HEK293 (cell line): Measurements from ENCODE around the gene PRKCZ.

Experiments used
- KLF10 ChIP-seq: fragments of 450-650 bp; IDR thresholded peaks from 2 replicates; pipeline ENCODE4 v1.5.1; 2018; ENCODE audit warnings: missing biosample characterization, mild to moderate bottlenecking, missing genetic modification characterization
- REPIN1 ChIP-seq: fragments of 450-650 bp; formaldehyde crosslinking; IDR thresholded peaks from 2 replicates; pipeline ENCODE4 v1.5.1; 2017; ENCODE audit warnings: missing biosample characterization, missing genetic modification characterization, low read depth
- ZFP41 ChIP-seq: fragments of 450-650 bp; formaldehyde crosslinking; IDR thresholded peaks from 2 replicates; pipeline ENCODE4 v1.5.1; 2016; ENCODE audit warnings: missing biosample characterization, missing genetic modification characterization, borderline replicate concordance
- ZNF274 ChIP-seq, 2 experiments: fragments of 200-500 bp in 1 of 2; fragments of 450-650 bp in 1 of 2; sonication (Bioruptor generic) in 1 of 2; formaldehyde crosslinking in 1 of 2; IDR thresholded peaks; 2 replicates each; pipeline versions ENCODE4 v1.5.1 to v1.6.1; 2014 to 2016; ENCODE audit warnings: borderline replicate concordance in 1 of 2, inconsistent platforms in 1 of 2, low read length in 1 of 2, missing biosample characterization in 1 of 2, missing genetic modification characterization in 1 of 2
- ZNF529 ChIP-seq: fragments of 450-650 bp; formaldehyde crosslinking; IDR thresholded peaks from 2 replicates; pipeline ENCODE4 v1.5.1; 2017; ENCODE audit warnings: missing genetic modification characterization, missing biosample characterization; ENCODE audit not compliant: insufficient replicate concordance
- ZNF560 ChIP-seq: fragments of 450-650 bp; formaldehyde crosslinking; IDR thresholded peaks from 2 replicates; pipeline ENCODE4 v1.5.1; 2017; ENCODE audit warnings: missing biosample characterization, missing genetic modification characterization, borderline replicate concordance
- ZNF776 ChIP-seq: fragments of 450-650 bp; formaldehyde crosslinking; IDR thresholded peaks from 2 replicates; pipeline ENCODE4 v1.5.0; 2017; ENCODE audit warnings: missing biosample characterization, missing genetic modification characterization, borderline replicate concordance
- TF ChIP-seq, protein P1 (sequence below): fragments of 450-650 bp; formaldehyde crosslinking; IDR thresholded peaks from 2 replicates; pipeline ENCODE4 v1.5.1; 2016; ENCODE audit warnings: missing biosample characterization, missing genetic modification characterization
- TF ChIP-seq, protein P2 (sequence below): fragments of 450-650 bp; formaldehyde crosslinking; IDR thresholded peaks from 2 replicates; pipeline ENCODE4 v1.5.1; 2016; ENCODE audit warnings: missing biosample characterization, missing genetic modification characterization
- TF ChIP-seq, protein P3 (sequence below): fragments of 450-650 bp; formaldehyde crosslinking; IDR thresholded peaks from 2 replicates; pipeline ENCODE4 v1.5.1; 2016; ENCODE audit warnings: missing biosample characterization, missing genetic modification characterization

DNA sequence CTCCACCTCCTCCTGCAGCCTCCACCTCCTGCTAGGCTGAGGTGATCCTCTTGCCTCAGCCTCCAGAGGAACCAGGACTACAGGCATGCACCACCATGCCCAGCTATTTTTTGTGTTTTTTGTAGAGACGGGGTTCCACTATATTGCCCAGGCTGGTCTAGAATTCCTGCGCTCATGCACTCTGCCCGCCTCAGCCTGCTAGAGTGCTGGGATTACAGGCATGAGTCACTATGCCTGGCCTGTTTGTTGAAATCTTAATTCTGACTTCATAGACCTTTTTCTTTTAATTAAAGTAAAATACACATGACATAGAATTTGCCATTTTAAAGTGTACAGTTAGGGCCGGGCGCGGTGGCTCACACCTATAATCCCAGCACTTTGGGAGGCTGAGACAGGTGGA, 101.7 kb downstream of the PRKCZ start:
- no peak for TF ChIP-seq KLF10
- TF ChIP-seq, protein P1, sequence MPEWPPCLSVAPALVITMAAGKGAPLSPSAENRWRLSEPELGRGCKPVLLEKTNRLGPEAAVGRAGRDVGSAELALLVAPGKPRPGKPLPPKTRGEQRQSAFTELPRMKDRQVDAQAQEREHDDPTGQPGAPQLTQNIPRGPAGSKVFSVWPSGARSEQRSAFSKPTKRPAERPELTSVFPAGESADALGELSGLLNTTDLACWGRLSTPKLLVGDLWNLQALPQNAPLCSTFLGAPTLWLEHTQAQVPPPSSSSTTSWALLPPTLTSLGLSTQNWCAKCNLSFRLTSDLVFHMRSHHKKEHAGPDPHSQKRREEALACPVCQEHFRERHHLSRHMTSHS (tag by site-specific recombination): no peak
- no peak for TF ChIP-seq ZNF529
- TF ChIP-seq ZNF560: no peak
- no peak for TF ChIP-seq ZNF776 (tag by site-specific recombination)
- TF ChIP-seq, protein P2, sequence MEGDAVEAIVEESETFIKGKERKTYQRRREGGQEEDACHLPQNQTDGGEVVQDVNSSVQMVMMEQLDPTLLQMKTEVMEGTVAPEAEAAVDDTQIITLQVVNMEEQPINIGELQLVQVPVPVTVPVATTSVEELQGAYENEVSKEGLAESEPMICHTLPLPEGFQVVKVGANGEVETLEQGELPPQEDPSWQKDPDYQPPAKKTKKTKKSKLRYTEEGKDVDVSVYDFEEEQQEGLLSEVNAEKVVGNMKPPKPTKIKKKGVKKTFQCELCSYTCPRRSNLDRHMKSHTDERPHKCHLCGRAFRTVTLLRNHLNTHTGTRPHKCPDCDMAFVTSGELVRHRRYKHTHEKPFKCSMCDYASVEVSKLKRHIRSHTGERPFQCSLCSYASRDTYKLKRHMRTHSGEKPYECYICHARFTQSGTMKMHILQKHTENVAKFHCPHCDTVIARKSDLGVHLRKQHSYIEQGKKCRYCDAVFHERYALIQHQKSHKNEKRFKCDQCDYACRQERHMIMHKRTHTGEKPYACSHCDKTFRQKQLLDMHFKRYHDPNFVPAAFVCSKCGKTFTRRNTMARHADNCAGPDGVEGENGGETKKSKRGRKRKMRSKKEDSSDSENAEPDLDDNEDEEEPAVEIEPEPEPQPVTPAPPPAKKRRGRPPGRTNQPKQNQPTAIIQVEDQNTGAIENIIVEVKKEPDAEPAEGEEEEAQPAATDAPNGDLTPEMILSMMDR: no peak
- no peak for TF ChIP-seq ZFP41 (tag by site-specific recombination)
- TF ChIP-seq, protein P3, sequence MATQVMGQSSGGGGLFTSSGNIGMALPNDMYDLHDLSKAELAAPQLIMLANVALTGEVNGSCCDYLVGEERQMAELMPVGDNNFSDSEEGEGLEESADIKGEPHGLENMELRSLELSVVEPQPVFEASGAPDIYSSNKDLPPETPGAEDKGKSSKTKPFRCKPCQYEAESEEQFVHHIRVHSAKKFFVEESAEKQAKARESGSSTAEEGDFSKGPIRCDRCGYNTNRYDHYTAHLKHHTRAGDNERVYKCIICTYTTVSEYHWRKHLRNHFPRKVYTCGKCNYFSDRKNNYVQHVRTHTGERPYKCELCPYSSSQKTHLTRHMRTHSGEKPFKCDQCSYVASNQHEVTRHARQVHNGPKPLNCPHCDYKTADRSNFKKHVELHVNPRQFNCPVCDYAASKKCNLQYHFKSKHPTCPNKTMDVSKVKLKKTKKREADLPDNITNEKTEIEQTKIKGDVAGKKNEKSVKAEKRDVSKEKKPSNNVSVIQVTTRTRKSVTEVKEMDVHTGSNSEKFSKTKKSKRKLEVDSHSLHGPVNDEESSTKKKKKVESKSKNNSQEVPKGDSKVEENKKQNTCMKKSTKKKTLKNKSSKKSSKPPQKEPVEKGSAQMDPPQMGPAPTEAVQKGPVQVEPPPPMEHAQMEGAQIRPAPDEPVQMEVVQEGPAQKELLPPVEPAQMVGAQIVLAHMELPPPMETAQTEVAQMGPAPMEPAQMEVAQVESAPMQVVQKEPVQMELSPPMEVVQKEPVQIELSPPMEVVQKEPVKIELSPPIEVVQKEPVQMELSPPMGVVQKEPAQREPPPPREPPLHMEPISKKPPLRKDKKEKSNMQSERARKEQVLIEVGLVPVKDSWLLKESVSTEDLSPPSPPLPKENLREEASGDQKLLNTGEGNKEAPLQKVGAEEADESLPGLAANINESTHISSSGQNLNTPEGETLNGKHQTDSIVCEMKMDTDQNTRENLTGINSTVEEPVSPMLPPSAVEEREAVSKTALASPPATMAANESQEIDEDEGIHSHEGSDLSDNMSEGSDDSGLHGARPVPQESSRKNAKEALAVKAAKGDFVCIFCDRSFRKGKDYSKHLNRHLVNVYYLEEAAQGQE (tag by site-specific recombination): no peak
- TF ChIP-seq ZNF274 (IDR thresholded peaks at IDR 0.05; ENCODE audit: low read length): no peak
- TF ChIP-seq ZNF274 (tag by site-specific recombination; IDR thresholded peaks at IDR 0.05; ENCODE audit: borderline replicate concordance): no peak
- TF ChIP-seq REPIN1 (tag by site-specific recombination): no peak
